Left ventricle myocardium inferior (tissue), 1 donor: ENCODE results near the gene PEMT. TPM values are rescaled to one million over a fixed set of nuclear protein-coding genes. Genes with fewer than 3 reads are reported as not detected.

Experiments used
- DNase-seq: peaks from one replicate; pipeline ENCODE4 v3.0.0-alpha.2; 2020
- H3K27ac ChIP-seq: fragments of 200-600 bp; replicated peaks from 2 replicates; pipeline ENCODE4 v1.8.0; 2021
- H3K27me3 ChIP-seq: fragments of 200-600 bp; 2 replicates; pipeline ENCODE4 v1.8.0; 2021; ENCODE audit warnings: low read depth
- H3K36me3 ChIP-seq: fragments of 200-600 bp; 2 replicates; pipeline ENCODE4 v1.8.0; 2021
- H3K4me1 ChIP-seq: fragments of 200-600 bp; 2 replicates; pipeline ENCODE4 v1.8.0; 2021
- H3K4me3 ChIP-seq: fragments of 200-600 bp; 2 replicates; pipeline ENCODE4 v1.8.0; 2021; ENCODE audit warnings: mild to moderate bottlenecking, moderate library complexity
- H3K9me3 ChIP-seq: fragments of 200-600 bp; replicated peaks from 2 replicates; pipeline ENCODE4 v1.8.0; 2021
- intact Hi-C: fragments of 100-400 bp; cut with micrococcal nuclease; formaldehyde crosslinking; loops from one replicate; pipeline ENCODE4 v1.11.0; 2022
- total RNA-seq: library from RNA; stranded (reverse); fragmentation: NEBNext Ultra II Directional; extraction: Animal tissue kit (Norgen Biotek cat#: 25700); gene quantifications from one replicate; pipeline ENCODE4 v1.2.1, GENCODE V29; 2021
- TF ChIP-seq, protein P1 (sequence below): fragments of 200-600 bp; IDR thresholded peaks from 2 replicates; pipeline ENCODE4 v1.8.0; 2021; ENCODE audit warnings: antibody characterized with exemption, mild to moderate bottlenecking, borderline replicate concordance
- donor health status: DM: no; HTN: yes; CAD: no; lungs with severe emphysema.

Gene PEMT
- total RNA-seq, 1 donor from 2014 or later = 18.8 TPM

DNA sequence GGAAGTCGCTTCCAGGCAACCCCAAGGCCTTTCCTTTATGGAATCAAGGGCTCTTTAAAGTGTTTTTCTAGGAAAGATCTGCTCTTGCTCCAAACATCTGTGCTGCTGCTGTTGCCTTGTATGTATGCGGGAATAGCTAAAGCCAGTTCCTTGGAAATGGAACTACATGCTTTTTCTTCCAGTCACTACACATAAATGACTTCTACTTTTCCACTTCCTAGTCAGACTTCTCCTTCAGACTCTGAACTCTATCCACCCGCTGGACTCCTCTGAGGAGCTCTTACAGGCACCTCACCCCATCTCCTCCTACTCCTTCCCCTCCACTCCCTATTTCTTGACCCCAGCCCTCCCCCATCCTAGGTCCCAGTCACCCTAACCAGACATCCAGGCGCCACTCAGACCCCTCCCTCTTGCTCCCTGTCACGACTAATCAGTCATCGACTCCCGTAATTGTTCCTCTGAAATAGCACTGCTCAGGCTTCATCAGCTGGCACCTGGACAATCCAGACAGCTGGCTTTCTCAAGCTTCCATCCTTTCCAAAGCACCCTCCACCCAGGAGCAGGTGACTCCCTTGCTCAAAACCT is 15.0 kb upstream of the PEMT start:
- Histone ChIP-seq H3K27ac (no peak overlapping the region), H3K36me3 (no peaks in the 10 kb centered on the region)
- intact Hi-C loops = no loop called here

GRCh38 chr17:17605729-17606088 is 14.2 kb upstream of the PEMT start:
- DNase-seq = no peak
- H3K4me3 ChIP-seq = no peak overlapping the region
- TF ChIP-seq, protein P1, sequence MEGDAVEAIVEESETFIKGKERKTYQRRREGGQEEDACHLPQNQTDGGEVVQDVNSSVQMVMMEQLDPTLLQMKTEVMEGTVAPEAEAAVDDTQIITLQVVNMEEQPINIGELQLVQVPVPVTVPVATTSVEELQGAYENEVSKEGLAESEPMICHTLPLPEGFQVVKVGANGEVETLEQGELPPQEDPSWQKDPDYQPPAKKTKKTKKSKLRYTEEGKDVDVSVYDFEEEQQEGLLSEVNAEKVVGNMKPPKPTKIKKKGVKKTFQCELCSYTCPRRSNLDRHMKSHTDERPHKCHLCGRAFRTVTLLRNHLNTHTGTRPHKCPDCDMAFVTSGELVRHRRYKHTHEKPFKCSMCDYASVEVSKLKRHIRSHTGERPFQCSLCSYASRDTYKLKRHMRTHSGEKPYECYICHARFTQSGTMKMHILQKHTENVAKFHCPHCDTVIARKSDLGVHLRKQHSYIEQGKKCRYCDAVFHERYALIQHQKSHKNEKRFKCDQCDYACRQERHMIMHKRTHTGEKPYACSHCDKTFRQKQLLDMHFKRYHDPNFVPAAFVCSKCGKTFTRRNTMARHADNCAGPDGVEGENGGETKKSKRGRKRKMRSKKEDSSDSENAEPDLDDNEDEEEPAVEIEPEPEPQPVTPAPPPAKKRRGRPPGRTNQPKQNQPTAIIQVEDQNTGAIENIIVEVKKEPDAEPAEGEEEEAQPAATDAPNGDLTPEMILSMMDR = no peak
- H3K36me3 ChIP-seq = no peaks in the 10 kb centered on the region
- H3K9me3 ChIP-seq = no peaks in the 10 kb centered on the region
- intact Hi-C loops = no loop called here
- H3K27ac ChIP-seq = peak overlapping the region; percentile 19
- H3K4me1 ChIP-seq = peaks cover 15% of the 10 kb centered on the region
- no peaks in the 10 kb centered on the region for H3K27me3 ChIP-seq

More for the DNA sequence above, 15.0 kb upstream of the PEMT start:
- H3K27me3 ChIP-seq = no peaks in the 10 kb centered on the region
- TF ChIP-seq, protein P1 = no peak
- peaks cover 15% of the 10 kb centered on the region for H3K4me1 ChIP-seq
- DNase-seq = no peak
- no peak overlapping the region for H3K4me3 ChIP-seq
- no peaks in the 10 kb centered on the region for H3K9me3 ChIP-seq

DNA sequence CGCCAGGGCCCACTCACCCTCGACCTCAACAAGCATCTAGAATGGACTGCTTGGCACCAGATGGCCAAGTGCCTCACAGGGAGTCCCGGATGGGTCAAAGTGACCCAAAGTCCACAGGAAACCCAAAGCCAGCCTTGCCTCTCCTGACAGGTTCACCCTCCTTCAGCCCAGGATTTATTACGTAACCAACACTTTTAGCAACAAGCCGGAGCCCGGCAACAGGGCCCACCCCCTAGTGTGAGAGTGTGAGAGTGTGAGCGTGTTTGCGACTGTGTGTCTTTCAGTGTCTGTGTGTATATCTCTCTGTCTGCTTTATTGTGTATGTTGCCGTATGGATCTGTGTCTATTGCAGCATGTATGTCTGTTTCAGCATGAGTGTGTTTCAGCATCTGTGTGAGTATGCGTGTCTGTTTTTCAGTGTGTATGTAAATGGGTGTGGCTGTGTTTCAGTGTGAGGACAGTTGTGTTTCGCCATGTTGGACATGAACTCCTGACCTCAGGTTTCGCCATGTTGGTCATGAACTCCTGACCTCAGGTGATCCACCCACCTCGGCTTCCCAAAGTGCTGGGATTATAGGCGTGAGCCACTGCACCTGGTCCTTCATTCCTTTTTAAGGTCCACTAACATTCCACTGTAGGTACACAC is 13.7 kb upstream of the PEMT start:
- intact Hi-C loops = no loop called here
- H3K27ac ChIP-seq = peak overlapping the region; percentile 19
- peaks cover 15% of the 10 kb centered on the region for H3K4me1 ChIP-seq
- no peak for DNase-seq
- H3K4me3 ChIP-seq = no peak overlapping the region
- TF ChIP-seq, protein P1 = no peak
- no peaks in the 10 kb centered on the region for H3K36me3 ChIP-seq
- no peaks in the 10 kb centered on the region for H3K27me3 ChIP-seq
- H3K9me3 ChIP-seq = no peaks in the 10 kb centered on the region

DNA sequence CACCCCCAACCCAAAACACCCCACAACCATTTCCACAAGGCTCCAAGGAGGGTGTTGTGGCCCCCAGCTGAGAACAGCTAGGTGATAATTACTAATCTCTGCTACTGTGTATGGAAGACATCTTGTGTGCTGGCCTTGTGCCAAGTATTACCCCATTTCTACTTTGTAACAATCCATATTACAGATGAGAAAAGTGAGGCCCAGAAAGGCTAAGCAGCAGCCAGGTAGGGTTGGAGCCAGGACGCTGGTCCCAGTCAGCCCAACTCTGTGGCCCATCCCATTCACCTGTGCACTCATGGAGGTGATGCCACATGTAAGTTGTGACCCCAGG is 12.4 kb upstream of the PEMT start:
- intact Hi-C loops = no loop called here

GRCh38 chr17:17603178-17603894 is 11.8 kb upstream of the PEMT start:
- H3K27me3 ChIP-seq = no peaks in the 10 kb centered on the region
- no peak overlapping the region for H3K4me3 ChIP-seq
- TF ChIP-seq, protein P1 = no peak
- intact Hi-C loops = no loop called here
- no peaks in the 10 kb centered on the region for H3K9me3 ChIP-seq
- H3K27ac ChIP-seq = no peak overlapping the region
- H3K4me1 ChIP-seq = peaks cover 15% of the 10 kb centered on the region
- DNase-seq = no peak
- no peaks in the 10 kb centered on the region for H3K36me3 ChIP-seq

More for the DNA sequence above, 12.4 kb upstream of the PEMT start:
- Histone ChIP-seq H3K9me3 (no peaks in the 10 kb centered on the region), H3K27me3 (no peaks in the 10 kb centered on the region), H3K36me3 (no peaks in the 10 kb centered on the region), H3K4me3 (no peak overlapping the region), H3K27ac (no peak overlapping the region), H3K4me1 (peaks cover 15% of the 10 kb centered on the region)
- TF ChIP-seq, protein P1 = no peak
- DNase-seq = no peak
